Dermis microvascular lymphatic vessel endothelial cell (primary cell): ENCODE data around the gene ROBO2. TPM values are rescaled to one million over a fixed set of nuclear protein-coding genes. Genes with fewer than 3 reads are reported as not detected.
A peak's percentile ranks its signal among the peaks of the same experiment; 100 is the strongest.

Experiments
- DNase-seq, 2 donors: peaks; one replicate each; pipeline versions ENCODE4 v3.0.0 to v3.0.0-alpha.2; 2010; ENCODE audit warnings: low read depth in 2 of 2
- total RNA-seq: library from RNA; depleted of rRNA; stranded (reverse); fragments of >200 nt; gene quantifications from 2 replicates; pipeline ENCODE4 v1.2.1, GENCODE V29; 2014

The ROBO2 gene
- total RNA-seq, 1 donor from 2014 or later, result under 0.01 TPM

GRCh38 chr3:77566055-77566454, 526.2 kb downstream of the ROBO2 start:
- no peak for DNase-seq

- no peak for DNase-seq
Observed at GRCh38 chr3:77571971-77572715, 532.2 kb downstream of the ROBO2 start.

- no peak for DNase-seq
Observed at GRCh38 chr3:77577264-77577663, 537.4 kb downstream of the ROBO2 start.

- DNase-seq, result no peak
Observed at GRCh38 chr3:77586216-77586615, 546.3 kb downstream of the ROBO2 start.

GRCh38 chr3:77588863-77589262, 549.0 kb downstream of the ROBO2 start:
- no peak for DNase-seq

GRCh38 chr3:77590191-77590590, 550.3 kb downstream of the ROBO2 start:
- DNase-seq, result no peak

- DNase-seq, result no peak
Observed at GRCh38 chr3:77595371-77595870, 555.5 kb downstream of the ROBO2 start.

- DNase-seq, result no peak
Observed at GRCh38 chr3:77599948-77600347, 560.0 kb downstream of the ROBO2 start.

- no peak for DNase-seq
Observed at GRCh38 chr3:77601823-77602415, 562.0 kb downstream of the ROBO2 start.

GRCh38 chr3:77602722-77603121, 562.8 kb downstream of the ROBO2 start:
- no peak for DNase-seq

- no peak for DNase-seq
Observed at GRCh38 chr3:77605308-77605707, 565.4 kb downstream of the ROBO2 start.

- no peak for DNase-seq
Observed at GRCh38 chr3:77605865-77606264, 566.0 kb downstream of the ROBO2 start.

GRCh38 chr3:77606372-77606771, 566.5 kb downstream of the ROBO2 start:
- DNase-seq, result no peak

GRCh38 chr3:77618686-77619085, 578.8 kb downstream of the ROBO2 start:
- DNase-seq, result no peak

- DNase-seq, result peak in 1 of 2 donors; percentile 0
Observed at GRCh38 chr3:77620009-77620408, 580.1 kb downstream of the ROBO2 start.

- no peak for DNase-seq
Observed at GRCh38 chr3:77623500-77623899, 583.6 kb downstream of the ROBO2 start.

- no peak for DNase-seq
Observed at GRCh38 chr3:77626157-77626556, 586.3 kb downstream of the ROBO2 start.

- DNase-seq, result no peak
Observed at GRCh38 chr3:77648214-77648613, 608.3 kb downstream of the ROBO2 start.

- no peak for DNase-seq
Observed at GRCh38 chr3:77648664-77649063, 608.8 kb downstream of the ROBO2 start.

GRCh38 chr3:77652624-77653023, 612.7 kb downstream of the ROBO2 start:
- no peak for DNase-seq

GRCh38 chr3:77655396-77655795, 615.5 kb downstream of the ROBO2 start:
- peak in 1 of 2 donors; percentile 3 for DNase-seq

- DNase-seq, result no peak
Observed at GRCh38 chr3:77660718-77661117, 620.8 kb downstream of the ROBO2 start.

- DNase-seq, result peak in 1 of 2 donors; percentile 88
Observed at GRCh38 chr3:77667901-77668300, 628.0 kb downstream of the ROBO2 start.
